H1 (cell line): ENCODE results near the gene AP2A1. TPM values are rescaled to one million over a fixed set of nuclear protein-coding genes. Genes with fewer than 3 reads are reported as not detected.

ENCODE experiments used
- CTCF ChIA-PET: fragments of 300-600 bp; sonication (Branson Sonifier 250); formaldehyde crosslinking; loops from one replicate; lab custom pipeline; 2021; ENCODE audit not compliant: partially characterized antibody; lab: Charles Lee
- POLR2A ChIA-PET: fragments of 300-600 bp; sonication (Branson Sonifier 250); formaldehyde crosslinking; loops from one replicate; lab custom pipeline; 2021; ENCODE audit warnings: inconsistent platforms; ENCODE audit not compliant: partially characterized antibody; lab: Charles Lee
- DNase-seq, 2 experiments: peaks; one replicate each; pipeline versions ENCODE4 v3.0.0 to v3.0.0-alpha.2; 2010 to 2022; ENCODE audit warnings: low spot score in 2 of 2, low read depth in 1 of 2, mixed read lengths in 1 of 2
- FAIRE-seq: peaks from 2 replicates; lab custom pipeline; 2011; peaks lifted over from hg19 to GRCh38; lab: Jason Lieb, UNC
- H2AFZ ChIP-seq: 2 replicates; pipeline ENCODE4 v1.8.1; 2012; ENCODE audit warnings: low read length, inconsistent platforms
- H2AK5ac ChIP-seq: 2 replicates; pipeline ENCODE4 v1.6.1; 2013; ENCODE audit warnings: low read depth, low read length
- H2BK120ac ChIP-seq: replicated peaks from 2 replicates; pipeline ENCODE3; 2013; ENCODE audit warnings: low read depth, low read length, inconsistent platforms
- H2BK12ac ChIP-seq: 2 replicates; pipeline ENCODE4 v1.6.1; 2013; ENCODE audit warnings: low read depth, low read length
- H2BK15ac ChIP-seq: 2 replicates; pipeline ENCODE4 v1.6.1; 2013; ENCODE audit warnings: low read length
- H2BK20ac ChIP-seq: 2 replicates; pipeline ENCODE4 v1.6.1; 2013; ENCODE audit warnings: low read length
- H2BK5ac ChIP-seq: 2 replicates; pipeline ENCODE4 v1.6.1; 2013; ENCODE audit warnings: low read depth, low read length
- H3K14ac ChIP-seq: 2 replicates; pipeline ENCODE4 v1.6.1; 2013; ENCODE audit warnings: inconsistent platforms; ENCODE audit not compliant: insufficient read length
- H3K18ac ChIP-seq: 2 replicates; pipeline ENCODE4 v1.6.1; 2013; ENCODE audit warnings: low read length; ENCODE audit errors: extremely low read depth
- H3K23ac ChIP-seq: 2 replicates; pipeline ENCODE4 v1.6.1; 2013; ENCODE audit warnings: inconsistent platforms; ENCODE audit not compliant: insufficient read length
- H3K23me2 ChIP-seq: 2 replicates; pipeline ENCODE4 v1.6.1; 2013; ENCODE audit warnings: low read depth, low read length
- H3K27ac ChIP-seq: 2 replicates; pipeline ENCODE4 v1.6.1; 2011; ENCODE audit warnings: low read depth, low read length, inconsistent platforms
- H3K27me3 ChIP-seq, 4 experiments: replicated peaks in 1 of 4; 1 replicate in 1 of 4; 2 replicates in 3 of 4; pipeline versions ENCODE4 v1.6.1 to v1.8.1; 2011 to 2013; ENCODE audit warnings: low read length in 3 of 4, mild to moderate bottlenecking in 3 of 4, inconsistent platforms in 2 of 4, mixed read lengths in 2 of 4, moderate library complexity in 1 of 4; ENCODE audit not compliant: control insufficient read depth in 3 of 4, insufficient read depth in 3 of 4; ENCODE audit errors: extremely low read depth in 1 of 4
- H3K36me3 ChIP-seq, 4 experiments: 2 replicates each; pipeline versions ENCODE4 v1.6.1 to v1.8.1; 2011 to 2013; ENCODE audit warnings: mild to moderate bottlenecking in 4 of 4, low read length in 3 of 4, moderate library complexity in 2 of 4, control low read depth in 1 of 4, inconsistent platforms in 1 of 4; ENCODE audit not compliant: insufficient read depth in 4 of 4, control insufficient read depth in 2 of 4
- H3K4ac ChIP-seq: replicated peaks from 2 replicates; pipeline ENCODE3; 2013; ENCODE audit warnings: low read length, low read depth, mixed read lengths, inconsistent platforms; ENCODE audit not compliant: insufficient read length
- H3K4me1 ChIP-seq, 4 experiments: replicated peaks in 1 of 4; 1 replicate in 1 of 4; 2 replicates in 3 of 4; pipeline versions ENCODE4 v1.6.1 to v1.8.1; 2011 to 2013; ENCODE audit warnings: low read length in 3 of 4, inconsistent platforms in 2 of 4, mixed read lengths in 1 of 4; ENCODE audit not compliant: insufficient read depth in 4 of 4, control insufficient read depth in 3 of 4
- H3K4me2 ChIP-seq, 2 experiments: 2 replicates each; pipeline versions ENCODE4 v1.6.1 to v1.8.1; 2011 to 2013; ENCODE audit warnings: low read depth in 2 of 2, low read length in 2 of 2, control low read depth in 1 of 2, inconsistent platforms in 1 of 2, mild to moderate bottlenecking in 1 of 2; ENCODE audit not compliant: insufficient read depth in 1 of 2
- H3K4me3 ChIP-seq, 4 experiments: fragments of 200-600, 300-600 bp in 1 of 4; sonication (generic), shearing (Covaris generic), sonication (Bioruptor Twin) in 1 of 4; 2 replicates each; pipeline versions ENCODE4 v1.5.1 to v1.8.1; 2011 to 2016; ENCODE audit warnings: low read length in 4 of 4, low read depth in 3 of 4, control low read depth in 2 of 4, inconsistent platforms in 2 of 4, mild to moderate bottlenecking in 2 of 4, mixed read lengths in 1 of 4, moderate library complexity in 1 of 4; ENCODE audit not compliant: insufficient read depth in 2 of 4; ENCODE audit errors: extremely low read depth in 1 of 4
- H3K56ac ChIP-seq: replicated peaks from 2 replicates; pipeline ENCODE3; 2013; ENCODE audit warnings: low read depth, mild to moderate bottlenecking, mixed read lengths, low read length, inconsistent platforms; ENCODE audit not compliant: insufficient read length
- H3K79me1 ChIP-seq: 2 replicates; pipeline ENCODE4 v1.6.1; 2013; ENCODE audit warnings: low read depth, low read length, control low read depth
- H3K79me2 ChIP-seq, 2 experiments: 2 replicates each; pipeline versions ENCODE4 v1.6.1 to v1.8.1; 2012 to 2013; ENCODE audit warnings: low read length in 2 of 2, mild to moderate bottlenecking in 2 of 2, inconsistent platforms in 1 of 2; ENCODE audit not compliant: insufficient read depth in 2 of 2, control insufficient read depth in 1 of 2
- H3K9ac ChIP-seq, 4 experiments: replicated peaks in 1 of 4; 1 replicate in 1 of 4; 2 replicates in 3 of 4; pipeline versions ENCODE4 v1.6.1 to v1.8.1; 2011 to 2013; ENCODE audit warnings: low read depth in 3 of 4, low read length in 3 of 4, control low read depth in 2 of 4, mild to moderate bottlenecking in 2 of 4, moderate library complexity in 2 of 4, inconsistent platforms in 1 of 4; ENCODE audit errors: extremely low read depth in 1 of 4
- H3K9me3 ChIP-seq, 2 experiments: 2 replicates each; pipeline versions ENCODE4 v1.6.1 to v1.8.1; 2012 to 2013; ENCODE audit warnings: mild to moderate bottlenecking in 2 of 2, moderate library complexity in 2 of 2, control low read depth in 1 of 2, inconsistent platforms in 1 of 2, low read depth in 1 of 2, low read length in 1 of 2, mixed read lengths in 1 of 2; ENCODE audit not compliant: insufficient read depth in 2 of 2
- H4K20me1 ChIP-seq, 2 experiments: replicated peaks in 1 of 2; 2 replicates each; pipeline versions ENCODE3 to v1.8.1; 2011 to 2013; ENCODE audit warnings: inconsistent platforms in 2 of 2, low read length in 2 of 2, mild to moderate bottlenecking in 1 of 2; ENCODE audit not compliant: insufficient read depth in 2 of 2, control insufficient read depth in 1 of 2
- H4K5ac ChIP-seq: 2 replicates; pipeline ENCODE4 v1.6.1; 2013; ENCODE audit warnings: low read length, low read depth, mixed read lengths, inconsistent platforms; ENCODE audit not compliant: insufficient read length
- H4K8ac ChIP-seq: 2 replicates; pipeline ENCODE4 v1.8.0; 2013; ENCODE audit warnings: mild to moderate bottlenecking, moderate library complexity, low read length, inconsistent platforms; ENCODE audit not compliant: insufficient read depth; ENCODE audit errors: extremely low read depth
- H4K91ac ChIP-seq: replicated peaks from 2 replicates; pipeline ENCODE3; 2013; ENCODE audit warnings: low read length, mixed read lengths, inconsistent platforms; ENCODE audit not compliant: insufficient read length
- JUND ChIP-seq: IDR thresholded peaks from 2 replicates; pipeline ENCODE4 v1.6.1; 2011; ENCODE audit warnings: mild to moderate bottlenecking, improper control_type of control experiment, low read length
- KDM4A ChIP-seq: IDR thresholded peaks from one replicate; pipeline ENCODE4 v1.7.1; 2012; ENCODE audit warnings: low read depth, mild to moderate bottlenecking, moderate library complexity, low read length, inconsistent platforms; ENCODE audit not compliant: severe bottlenecking
- KDM5A ChIP-seq: fragments of 200-600 bp; IDR thresholded peaks from 2 replicates; pipeline ENCODE4 v1.7.1; 2012; ENCODE audit warnings: mild to moderate bottlenecking, low read length, inconsistent platforms, mixed read lengths
- NANOG ChIP-seq: IDR thresholded peaks from 2 replicates; pipeline ENCODE4 v1.6.1; 2011; ENCODE audit warnings: low read length, low read depth, mild to moderate bottlenecking, inconsistent platforms; ENCODE audit not compliant: insufficient read depth, poor library complexity, severe bottlenecking
- NRF1 ChIP-seq: IDR thresholded peaks from 2 replicates; pipeline ENCODE4 v1.6.1; 2011; ENCODE audit warnings: mild to moderate bottlenecking, low read depth, low read length, improper control_type of control experiment
- POU5F1 ChIP-seq: IDR thresholded peaks from 2 replicates; pipeline ENCODE4 v1.6.1; 2011; ENCODE audit warnings: low read depth, mild to moderate bottlenecking, low read length, moderate library complexity
- SP1 ChIP-seq: IDR thresholded peaks from 2 replicates; pipeline ENCODE4 v1.6.1; 2011; ENCODE audit warnings: low read depth, low read length
- WGBS, 2 experiments: shearing (Covaris generic) in 1 of 2; methylation state at CpG; one replicate each; pipeline versions ENCODE4 v1.1.6 to v1.1.7; 2013 to 2015; ENCODE audit warnings: low lambda C conversion rate in 2 of 2, mixed read lengths in 2 of 2, inconsistent platforms in 1 of 2, low coverage in 1 of 2, missing lambda C conversion rate in 1 of 2; ENCODE audit not compliant: insufficient replicate concordance in 2 of 2, insufficient coverage in 1 of 2, insufficient read length in 1 of 2; ENCODE audit errors: extremely low coverage in 1 of 2, missing lambda C conversion rate in 1 of 2; 5-methylcytosine and 5-hydroxymethylcytosine counted together
- polyA plus RNA-seq, 7 experiments: library from polyadenylated mRNA; depleted of rRNA in 3 of 7; stranded (reverse) in 5 of 7; unstranded in 2 of 7; fragments of >200 nt in 5 of 7; fragments of 200-250 nt in 2 of 7; gene quantifications; 1 replicate in 5 of 7; 2 replicates in 1 of 7; 4 replicates in 1 of 7; pipeline versions ENCODE4 v1.2.1 to v1.2.3, GENCODE V29; 2011 to 2013; ENCODE audit warnings: missing spikeins in 2 of 7, mixed read lengths in 2 of 7
- total RNA-seq: library from RNA; stranded (reverse); fragmentation: NEBNext Ultra II Directional; extraction: Animal tissue kit (Norgen Biotek cat#: 25700); gene quantifications from 2 replicates; pipeline ENCODE4 v1.2.1, GENCODE V29; 2021

AP2A1 gene
- total and polyA plus RNA-seq, 2 of the 8 experiments (the other 6 are each of a cell fraction or from before 2014, with no cell fraction given) = 105 to 106 TPM

GRCh38 chr19:49829721-49830120 is 62.9 kb downstream of the AP2A1 start:
- ChIA-PET CTCF (interaction anchor here (0.6 to 2.0 kb wide), 5 partner anchors 10 to 1856 kb away, joined by 3 to 5 read pairs (median 3); no protein-coding TSS in a partner anchor), POLR2A (interaction anchor here (0.6 to 2.7 kb wide), 5 partner anchors 10 to 64 kb away, joined by 3 to 9 read pairs (median 3); partner anchors contain the start of genes FUZ, MED25 and PTOV1)
- Histone ChIP-seq H3K23me2 (no peaks in the 10 kb centered on the region), H3K4me1 (no peaks in the 10 kb centered on the region), H2BK12ac (no peak overlapping the region), H3K4ac (no peak overlapping the region), H3K27me3 (no peaks in the 10 kb centered on the region), H3K27ac (no peak overlapping the region), H2AK5ac (no peak overlapping the region), H4K20me1 (peaks cover 11 to 13% of the 10 kb centered on the region in 2 experiments), H3K4me2 (no peak overlapping the region), H3K56ac (no peak overlapping the region), H2BK20ac (no peak overlapping the region), H3K79me2 (peaks cover 0 to 12% of the 10 kb centered on the region in 2 experiments; a peak in 2 of 4 replicates), H4K8ac (no peak overlapping the region; the same call in 1 of the 2 replicates), H3K9me3 (no peaks in the 10 kb centered on the region), H3K36me3 (peaks cover 10 to 32% (median 23%) of the 10 kb centered on the region in 4 experiments; a peak in 5 of 8 replicates), H2AFZ (no peak overlapping the region), H3K14ac (no peak overlapping the region), H3K23ac (no peak overlapping the region), H4K5ac (no peak overlapping the region), H3K18ac (no peak overlapping the region), H2BK15ac (no peak overlapping the region), H3K79me1 (peaks cover 13% of the 10 kb centered on the region), H2BK120ac (no peak overlapping the region), H2BK5ac (no peak overlapping the region), H3K4me3 (no peak overlapping the region), H3K9ac (no peak overlapping the region), H4K91ac (no peak overlapping the region)
- FAIRE-seq (no peak), DNase-seq (no peak)
- 93% methylated on average over 13 of the region's 18 CpGs; no CpG with 5 or more reads in 1 of the 2 experiments for WGBS, 2 experiments
- no peak for TF ChIP-seq NANOG
- no peak for TF ChIP-seq POU5F1
- no peak for TF ChIP-seq SP1
- no peak for TF ChIP-seq NRF1
- TF ChIP-seq KDM5A = no peak
- TF ChIP-seq KDM4A = no peak
- TF ChIP-seq JUND = no peak
